AG04449 (cell line): ENCODE measurements around the gene IL7R.
"Not testable (repeated sequence)": the region's sequence is repeated elsewhere in the genome, so short reads cannot be mapped to it uniquely, and the experiment has no call there.

ENCODE experiments used
- CTCF ChIA-PET: fragments of 350-600 bp; formaldehyde crosslinking; extraction: SDS; loops from one replicate; lab custom pipeline; 2021; ENCODE audit warnings: antibody characterized with exemption; lab: Yijun Ruan, JAX
- POLR2A ChIA-PET: fragments of 400-600, 350-600 bp; formaldehyde crosslinking; extraction: SDS; loops from one replicate; lab custom pipeline; 2020; ENCODE audit warnings: antibody characterized with exemption, inconsistent platforms; lab: Yijun Ruan, JAX
- DNase-seq: peaks from one replicate; pipeline ENCODE4 v3.0.0-alpha.2; 2010; ENCODE audit warnings: low read depth, low spot score
- H3K4me3 ChIP-seq: 2 replicates; pipeline ENCODE4 v1.5.1; 2011; ENCODE audit warnings: low read depth, mild to moderate bottlenecking, control low read depth, low read length
- CTCF ChIP-seq: IDR thresholded peaks from one replicate; pipeline ENCODE4 v1.5.1; 2011; ENCODE audit warnings: mild to moderate bottlenecking, moderate library complexity, low read length, control low read depth, inconsistent platforms; ENCODE audit not compliant: insufficient read depth; ENCODE audit errors: missing control alignments

IL7R gene

GRCh38 chr5:35833224-35833623 is 23.5 kb upstream of the IL7R start:
- ChIA-PET CTCF (interaction anchor here (1.1 kb wide), 1 partner anchor 16 kb away, joined by 4 read pairs; no protein-coding TSS in a partner anchor), POLR2A (no interaction called here)
- H3K4me3 ChIP-seq: no peak overlapping the region
- no peak for TF ChIP-seq CTCF
- DNase-seq: no peak

- no peak for DNase-seq
- TF ChIP-seq CTCF: no peak
- POLR2A ChIA-PET: no interaction called here
- H3K4me3 ChIP-seq: no peak overlapping the region
- CTCF ChIA-PET: no interaction called here
Observed at GRCh38 chr5:35835796-35836742, 20.6 kb upstream of the IL7R start.

GRCh38 chr5:35838370-35839042 is 18.2 kb upstream of the IL7R start:
- no peak overlapping the region for H3K4me3 ChIP-seq
- CTCF ChIA-PET: no interaction called here
- POLR2A ChIA-PET: no interaction called here
- TF ChIP-seq CTCF: no peak
- DNase-seq: no peak

GRCh38 chr5:35842856-35843255 is 13.8 kb upstream of the IL7R start:
- POLR2A ChIA-PET: no interaction called here
- H3K4me3 ChIP-seq: no peak overlapping the region
- CTCF ChIA-PET: no interaction called here
- DNase-seq: no peak
- TF ChIP-seq CTCF: no peak

- CTCF ChIA-PET, POLR2A ChIA-PET, DNase-seq, H3K4me3 ChIP-seq: not testable (repeated sequence)
Observed at GRCh38 chr5:35845508-35845907, 11.2 kb upstream of the IL7R start.

- no peak overlapping the region for H3K4me3 ChIP-seq
Observed at GRCh38 chr5:35847491-35847890, 9.2 kb upstream of the IL7R start.

More at GRCh38 chr5:35847491-35847890, 9.2 kb upstream of the IL7R start:
- CTCF ChIA-PET: no interaction called here
- no peak for TF ChIP-seq CTCF
- DNase-seq: no peak
- POLR2A ChIA-PET: no interaction called here
